CD14-positive monocyte (primary cell): ENCODE measurements around the gene ATP2A2. TPM values are rescaled to one million over a fixed set of nuclear protein-coding genes. Genes with fewer than 3 reads are reported as not detected.
A peak's percentile ranks its signal among the peaks of the same experiment; 100 is the strongest.

ENCODE experiments used
- DNase-seq, 3 donors: peaks; one replicate each; pipeline ENCODE4 v3.0.0-alpha.2; 2011 to 2022
- H2AFZ ChIP-seq: 2 replicates; pipeline ENCODE4 v1.6.0; 2012; ENCODE audit warnings: mild to moderate bottlenecking, low read depth, low read length, inconsistent platforms; ENCODE audit not compliant: insufficient read depth, poor library complexity, severe bottlenecking
- H3K27ac ChIP-seq, 2 donors: 1 replicate in 1 of 2; 2 replicates in 1 of 2; pipeline ENCODE4 v1.5.1; 2012 to 2013; ENCODE audit warnings: low read length in 2 of 2, control low read depth in 1 of 2, inconsistent platforms in 1 of 2, low read depth in 1 of 2, mild to moderate bottlenecking in 1 of 2
- H3K27me3 ChIP-seq, 2 donors: one replicate each; pipeline versions ENCODE4 v1.6.0 to v1.6.1; 2011 to 2013; ENCODE audit warnings: low read length in 2 of 2; ENCODE audit not compliant: control insufficient read depth in 2 of 2, insufficient read depth in 2 of 2
- H3K36me3 ChIP-seq, 2 donors: replicated peaks in 1 of 2; 1 replicate in 1 of 2; 2 replicates in 1 of 2; pipeline versions ENCODE4 v1.5.1 to v1.6.1; 2012 to 2013; ENCODE audit warnings: low read length in 2 of 2, control low read depth in 1 of 2, inconsistent platforms in 1 of 2, mild to moderate bottlenecking in 1 of 2; ENCODE audit not compliant: insufficient read depth in 2 of 2, control insufficient read depth in 1 of 2
- H3K4me1 ChIP-seq, 2 donors: 1 replicate in 1 of 2; 2 replicates in 1 of 2; pipeline versions ENCODE4 v1.5.1 to v1.6.1; 2012 to 2013; ENCODE audit warnings: low read length in 2 of 2, control low read depth in 1 of 2, inconsistent platforms in 1 of 2, mild to moderate bottlenecking in 1 of 2, moderate library complexity in 1 of 2; ENCODE audit not compliant: insufficient read depth in 2 of 2, control insufficient read depth in 1 of 2
- H3K4me2 ChIP-seq: replicated peaks from 2 replicates; pipeline ENCODE3; 2012; ENCODE audit warnings: low read length, moderate library complexity, mild to moderate bottlenecking; ENCODE audit not compliant: poor library complexity, severe bottlenecking; ENCODE audit errors: extremely low read depth
- H3K4me3 ChIP-seq, 3 experiments: fragments of 200-600 bp in 1 of 3; sonication (generic) in 1 of 3; replicated peaks in 1 of 3; 1 replicate in 2 of 3; 2 replicates in 1 of 3; pipeline ENCODE4 v1.5.1; 2011 to 2013; ENCODE audit warnings: low read length in 3 of 3, mild to moderate bottlenecking in 3 of 3, control low read depth in 2 of 3, low read depth in 2 of 3, inconsistent platforms in 1 of 3, moderate library complexity in 1 of 3
- H3K79me2 ChIP-seq: 2 replicates; pipeline ENCODE4 v1.6.0; 2012; ENCODE audit warnings: mild to moderate bottlenecking, control low read depth, inconsistent platforms, low read length, moderate library complexity; ENCODE audit not compliant: insufficient read depth
- H3K9ac ChIP-seq: 2 replicates; pipeline ENCODE4 v1.6.0; 2017; ENCODE audit warnings: low read length, mild to moderate bottlenecking; ENCODE audit not compliant: insufficient read depth, poor library complexity, severe bottlenecking
- H3K9me3 ChIP-seq, 2 donors: replicated peaks in 1 of 2; 1 replicate in 1 of 2; 2 replicates in 1 of 2; pipeline versions ENCODE4 v1.5.1 to v1.6.1; 2012 to 2013; ENCODE audit warnings: low read length in 2 of 2, control low read depth in 1 of 2; ENCODE audit not compliant: control insufficient read depth in 1 of 2, insufficient read depth in 1 of 2
- H4K20me1 ChIP-seq: 2 replicates; pipeline ENCODE4 v1.6.0; 2012; ENCODE audit warnings: mild to moderate bottlenecking, low read length, control low read depth, moderate library complexity; ENCODE audit not compliant: insufficient read depth
- H3K27ac Mint-ChIP-seq, 7 donors: one replicate each; pipeline ENCODE4 v1.8.0; 2020; ENCODE audit warnings: mild to moderate bottlenecking in 7 of 7, mixed read lengths in 7 of 7, moderate library complexity in 6 of 7, inconsistent platforms in 2 of 7
- H3K27me3 Mint-ChIP-seq, 3 donors: one replicate each; pipeline ENCODE4 v1.8.0; 2021 to 2022; ENCODE audit warnings: low read depth in 3 of 3, mild to moderate bottlenecking in 3 of 3, mixed read lengths in 3 of 3, moderate library complexity in 3 of 3, inconsistent platforms in 1 of 3
- H3K36me3 Mint-ChIP-seq, 2 donors: one replicate each; pipeline ENCODE4 v1.8.0; 2020; ENCODE audit warnings: mixed read lengths in 2 of 2, inconsistent platforms in 1 of 2, mild to moderate bottlenecking in 1 of 2
- H3K4me1 Mint-ChIP-seq: one replicate; pipeline ENCODE4 v1.8.0; 2020; ENCODE audit warnings: mild to moderate bottlenecking, mixed read lengths
- H3K4me3 Mint-ChIP-seq, 2 donors: one replicate each; pipeline ENCODE4 v1.8.0; 2020; ENCODE audit warnings: mild to moderate bottlenecking in 2 of 2, mixed read lengths in 2 of 2, moderate library complexity in 1 of 2
- H3K9me3 Mint-ChIP-seq, 7 donors: one replicate each; pipeline ENCODE4 v1.8.0; 2020 to 2022; ENCODE audit warnings: mixed read lengths in 7 of 7, mild to moderate bottlenecking in 6 of 7, moderate library complexity in 6 of 7, inconsistent platforms in 2 of 7
- CTCF ChIP-seq: fragments of 200-600 bp; IDR thresholded peaks from one replicate; pipeline ENCODE4 v1.8.0; 2022; ENCODE audit warnings: antibody characterized with exemption, mild to moderate bottlenecking
- WGBS: methylation state at CpG from one replicate; pipeline ENCODE4 v1.1.5; 2013; ENCODE audit warnings: missing lambda C conversion rate; ENCODE audit not compliant: insufficient coverage; 5-methylcytosine and 5-hydroxymethylcytosine counted together
- intact Hi-C, 2 donors: fragments of 100-400 bp; cut with micrococcal nuclease; formaldehyde crosslinking; loops; one replicate each; pipeline versions ENCODE4 v1.15.0 to v1.15.1; 2023
- polyA minus RNA-seq: library from RNA; depleted of rRNA, polyadenylated mRNA; stranded (reverse); fragments of >200 nt; gene quantifications from 2 replicates; pipeline ENCODE4 v1.2.3, GENCODE V29; 2012
- polyA plus RNA-seq, 3 donors: library from polyadenylated mRNA; depleted of rRNA in 1 of 3; unstranded in 2 of 3; stranded (reverse) in 1 of 3; fragments of 300-500 nt in 2 of 3; fragments of >200 nt in 1 of 3; fragmentation: Illumina TruSeq in 2 of 3; gene quantifications; 1 replicate in 2 of 3; 2 replicates in 1 of 3; pipeline ENCODE4 v1.2.3, GENCODE V29; 2012 to 2021
- total RNA-seq, 12 experiments: library from RNA in 1 of 12; stranded (reverse) in 1 of 12; fragments of 120-200 nt in 1 of 12; gene quantifications; one replicate each; pipeline ENCODE4 v1.2.4 and lab custom pipeline; 2013 to 2026; ENCODE audit warnings: mixed read lengths in 6 of 12, inconsistent platforms in 1 of 12

ATP2A2 gene
- 51.0 TPM for total RNA-seq (2013)
- polyA plus RNA-seq (10 to 100 TPM in 1 of 3 donors, 1 to 10 TPM in 2; 4.5 to 83.1 (median 6.9) TPM), polyA minus RNA-seq (35.9 and 45.2 TPM in 2 replicates), total RNA-seq (lab: John Stamatoyannopoulos, UW) (132 to 429 (median 181) reads per million in 11 experiments)

GRCh38 chr12:110280779-110281548, at the start of gene ATP2A2:
Gene ATP2A2 (plus strand): TSS chr12:110281247. CDS start chr12:110281790, 543 bp downstream.
- WGBS: under 1% methylated on average over 93 of the region's 108 CpGs
- Mint-ChIP-seq H3K4me1 (peaks cover 47% of the 10 kb centered on the region), H3K4me3 (peak within 1 kb of the TSS; percentile 94 to 96)

More at GRCh38 chr12:110280779-110281548, at the start of gene ATP2A2:
- intact Hi-C loops: loop anchor here (1.0 to 10.0 kb wide), 4 partner anchors 28 to 156 kb away; partner anchors contain the start of gene IFT81 (in 1 of the 2)
- Histone ChIP-seq H3K4me1 (peaks cover 42 to 52% of the 10 kb centered on the region in 2 donors), H3K27me3 (no peaks in the 10 kb centered on the region), H3K9me3 (no peaks in the 10 kb centered on the region), H3K79me2 (peaks cover 45% of the 10 kb centered on the region), H3K36me3 (peaks cover 0 to 7% of the 10 kb centered on the region in 2 donors), H3K9ac (peak within 1 kb of the TSS; percentile 93), H2AFZ (peak within 1 kb of the TSS; percentile 98), H3K4me2 (peak within 1 kb of the TSS; percentile 78), H3K27ac (peak within 1 kb of the TSS; percentile 90 to 94), H3K4me3 (peak within 1 kb of the TSS; percentile 63 to 96 (median 89)), H4K20me1 (peaks cover 43% of the 10 kb centered on the region)
- Mint-ChIP-seq H3K9me3 (no peaks in the 10 kb centered on the region), H3K36me3 (peaks cover 24 to 29% of the 10 kb centered on the region in 2 donors), H3K27ac (peak within 1 kb of the TSS; percentile 86 to 94 (median 92)), H3K27me3 (peaks cover 0 to 7% (median 5%) of the 10 kb centered on the region in 3 donors)
- TF ChIP-seq CTCF: no peak
- DNase-seq: peak; percentile 85 to 92 (median 89)
